Measurements from ENCODE around the gene IFT22.

DNA sequence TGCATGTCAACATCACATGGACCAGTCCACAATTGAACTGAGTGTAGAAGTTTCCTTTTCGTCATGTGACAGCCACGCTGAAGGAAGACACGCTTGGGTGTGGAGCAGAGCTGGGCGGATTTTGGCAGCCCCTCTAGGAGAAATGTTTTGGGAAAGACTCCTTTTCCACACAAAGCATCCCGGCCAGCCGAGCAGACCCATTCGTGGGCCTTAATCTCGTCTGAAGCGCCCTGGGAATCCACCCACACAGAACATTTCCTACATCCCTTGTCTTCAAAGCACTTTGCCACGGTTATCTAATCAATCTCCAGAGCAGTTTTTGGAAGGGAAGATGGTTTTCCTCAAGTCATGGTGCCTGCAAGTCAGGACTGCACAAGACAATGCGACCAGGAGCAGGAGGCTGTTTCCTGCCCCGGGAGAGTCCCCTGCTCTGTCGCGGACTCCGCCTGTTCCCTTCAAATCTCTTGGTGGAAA is 8.4 kb upstream of the IFT22 start:
- TF ChIP-seq ZBTB1 (tag by site-specific recombination; IDR thresholded peaks at IDR 0.05) (no peak), ZNF473 (tag by site-specific recombination; IDR thresholded peaks at IDR 0.05) (no peak), TCF7L2 (IDR thresholded peaks at IDR 0.05; ENCODE audit: borderline replicate concordance, low read depth, low read length) (no peak), GLI4 (tag by site-specific recombination; IDR thresholded peaks at IDR 0.05) (no peak), HOXA7 (CRISPR knock-in tag; IDR thresholded peaks at IDR 0.05; ENCODE audit: borderline replicate concordance) (no peak), REPIN1 (tag by site-specific recombination; IDR thresholded peaks at IDR 0.05; ENCODE audit: low read depth) (no peak), ZNF510 (tag by site-specific recombination; IDR thresholded peaks at IDR 0.05; ENCODE audit: insufficient replicate concordance) (no peak), ZNF10 (tag by site-specific recombination; IDR thresholded peaks at IDR 0.05) (no peak)
- TF ChIP-seq, protein P1, sequence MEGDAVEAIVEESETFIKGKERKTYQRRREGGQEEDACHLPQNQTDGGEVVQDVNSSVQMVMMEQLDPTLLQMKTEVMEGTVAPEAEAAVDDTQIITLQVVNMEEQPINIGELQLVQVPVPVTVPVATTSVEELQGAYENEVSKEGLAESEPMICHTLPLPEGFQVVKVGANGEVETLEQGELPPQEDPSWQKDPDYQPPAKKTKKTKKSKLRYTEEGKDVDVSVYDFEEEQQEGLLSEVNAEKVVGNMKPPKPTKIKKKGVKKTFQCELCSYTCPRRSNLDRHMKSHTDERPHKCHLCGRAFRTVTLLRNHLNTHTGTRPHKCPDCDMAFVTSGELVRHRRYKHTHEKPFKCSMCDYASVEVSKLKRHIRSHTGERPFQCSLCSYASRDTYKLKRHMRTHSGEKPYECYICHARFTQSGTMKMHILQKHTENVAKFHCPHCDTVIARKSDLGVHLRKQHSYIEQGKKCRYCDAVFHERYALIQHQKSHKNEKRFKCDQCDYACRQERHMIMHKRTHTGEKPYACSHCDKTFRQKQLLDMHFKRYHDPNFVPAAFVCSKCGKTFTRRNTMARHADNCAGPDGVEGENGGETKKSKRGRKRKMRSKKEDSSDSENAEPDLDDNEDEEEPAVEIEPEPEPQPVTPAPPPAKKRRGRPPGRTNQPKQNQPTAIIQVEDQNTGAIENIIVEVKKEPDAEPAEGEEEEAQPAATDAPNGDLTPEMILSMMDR (tag by site-specific recombination; IDR thresholded peaks at IDR 0.05), result no peak
- TF ChIP-seq, protein P2, sequence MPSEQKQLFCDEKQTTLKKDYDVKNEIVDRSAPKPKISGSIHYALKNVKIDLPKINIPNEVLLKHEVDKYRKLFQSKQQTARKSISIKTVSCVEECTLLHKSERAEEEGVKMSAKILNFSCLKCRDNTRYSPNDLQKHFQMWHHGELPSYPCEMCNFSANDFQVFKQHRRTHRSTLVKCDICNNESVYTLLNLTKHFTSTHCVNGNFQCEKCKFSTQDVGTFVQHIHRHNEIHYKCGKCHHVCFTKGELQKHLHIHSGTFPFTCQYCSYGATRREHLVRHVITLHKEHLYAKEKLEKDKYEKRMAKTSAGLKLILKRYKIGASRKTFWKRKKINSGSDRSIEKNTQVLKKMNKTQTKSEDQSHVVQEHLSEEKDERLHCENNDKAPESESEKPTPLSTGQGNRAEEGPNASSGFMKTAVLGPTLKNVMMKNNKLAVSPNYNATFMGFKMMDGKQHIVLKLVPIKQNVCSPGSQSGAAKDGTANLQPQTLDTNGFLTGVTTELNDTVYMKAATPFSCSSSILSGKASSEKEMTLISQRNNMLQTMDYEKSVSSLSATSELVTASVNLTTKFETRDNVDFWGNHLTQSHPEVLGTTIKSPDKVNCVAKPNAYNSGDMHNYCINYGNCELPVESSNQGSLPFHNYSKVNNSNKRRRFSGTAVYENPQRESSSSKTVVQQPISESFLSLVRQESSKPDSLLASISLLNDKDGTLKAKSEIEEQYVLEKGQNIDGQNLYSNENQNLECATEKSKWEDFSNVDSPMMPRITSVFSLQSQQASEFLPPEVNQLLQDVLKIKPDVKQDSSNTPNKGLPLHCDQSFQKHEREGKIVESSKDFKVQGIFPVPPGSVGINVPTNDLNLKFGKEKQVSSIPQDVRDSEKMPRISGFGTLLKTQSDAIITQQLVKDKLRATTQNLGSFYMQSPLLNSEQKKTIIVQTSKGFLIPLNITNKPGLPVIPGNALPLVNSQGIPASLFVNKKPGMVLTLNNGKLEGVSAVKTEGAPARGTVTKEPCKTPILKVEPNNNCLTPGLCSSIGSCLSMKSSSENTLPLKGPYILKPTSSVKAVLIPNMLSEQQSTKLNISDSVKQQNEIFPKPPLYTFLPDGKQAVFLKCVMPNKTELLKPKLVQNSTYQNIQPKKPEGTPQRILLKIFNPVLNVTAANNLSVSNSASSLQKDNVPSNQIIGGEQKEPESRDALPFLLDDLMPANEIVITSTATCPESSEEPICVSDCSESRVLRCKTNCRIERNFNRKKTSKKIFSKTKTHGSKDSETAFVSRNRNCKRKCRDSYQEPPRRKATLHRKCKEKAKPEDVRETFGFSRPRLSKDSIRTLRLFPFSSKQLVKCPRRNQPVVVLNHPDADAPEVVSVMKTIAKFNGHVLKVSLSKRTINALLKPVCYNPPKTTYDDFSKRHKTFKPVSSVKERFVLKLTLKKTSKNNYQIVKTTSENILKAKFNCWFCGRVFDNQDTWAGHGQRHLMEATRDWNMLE (tag by site-specific recombination; conservative IDR thresholded peaks at IDR 0.05; ENCODE audit: low read depth), result no peak
- TF ChIP-seq, protein P3, sequence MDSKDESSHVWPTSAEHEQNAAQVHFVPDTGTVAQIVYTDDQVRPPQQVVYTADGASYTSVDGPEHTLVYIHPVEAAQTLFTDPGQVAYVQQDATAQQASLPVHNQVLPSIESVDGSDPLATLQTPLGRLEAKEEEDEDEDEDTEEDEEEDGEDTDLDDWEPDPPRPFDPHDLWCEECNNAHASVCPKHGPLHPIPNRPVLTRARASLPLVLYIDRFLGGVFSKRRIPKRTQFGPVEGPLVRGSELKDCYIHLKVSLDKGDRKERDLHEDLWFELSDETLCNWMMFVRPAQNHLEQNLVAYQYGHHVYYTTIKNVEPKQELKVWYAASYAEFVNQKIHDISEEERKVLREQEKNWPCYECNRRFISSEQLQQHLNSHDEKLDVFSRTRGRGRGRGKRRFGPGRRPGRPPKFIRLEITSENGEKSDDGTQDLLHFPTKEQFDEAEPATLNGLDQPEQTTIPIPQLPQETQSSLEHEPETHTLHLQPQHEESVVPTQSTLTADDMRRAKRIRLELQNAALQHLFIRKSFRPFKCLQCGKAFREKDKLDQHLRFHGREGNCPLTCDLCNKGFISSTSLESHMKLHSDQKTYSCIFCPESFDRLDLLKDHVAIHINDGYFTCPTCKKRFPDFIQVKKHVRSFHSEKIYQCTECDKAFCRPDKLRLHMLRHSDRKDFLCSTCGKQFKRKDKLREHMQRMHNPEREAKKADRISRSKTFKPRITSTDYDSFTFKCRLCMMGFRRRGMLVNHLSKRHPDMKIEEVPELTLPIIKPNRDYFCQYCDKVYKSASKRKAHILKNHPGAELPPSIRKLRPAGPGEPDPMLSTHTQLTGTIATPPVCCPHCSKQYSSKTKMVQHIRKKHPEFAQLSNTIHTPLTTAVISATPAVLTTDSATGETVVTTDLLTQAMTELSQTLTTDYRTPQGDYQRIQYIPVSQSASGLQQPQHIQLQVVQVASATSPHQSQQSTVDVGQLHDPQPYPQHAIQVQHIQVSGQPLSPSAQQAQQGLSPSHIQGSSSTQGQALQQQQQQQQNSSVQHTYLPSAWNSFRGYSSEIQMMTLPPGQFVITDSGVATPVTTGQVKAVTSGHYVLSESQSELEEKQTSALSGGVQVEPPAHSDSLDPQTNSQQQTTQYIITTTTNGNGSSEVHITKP (tag by site-specific recombination; IDR thresholded peaks at IDR 0.05), result no peak
- TF ChIP-seq, protein P4, sequence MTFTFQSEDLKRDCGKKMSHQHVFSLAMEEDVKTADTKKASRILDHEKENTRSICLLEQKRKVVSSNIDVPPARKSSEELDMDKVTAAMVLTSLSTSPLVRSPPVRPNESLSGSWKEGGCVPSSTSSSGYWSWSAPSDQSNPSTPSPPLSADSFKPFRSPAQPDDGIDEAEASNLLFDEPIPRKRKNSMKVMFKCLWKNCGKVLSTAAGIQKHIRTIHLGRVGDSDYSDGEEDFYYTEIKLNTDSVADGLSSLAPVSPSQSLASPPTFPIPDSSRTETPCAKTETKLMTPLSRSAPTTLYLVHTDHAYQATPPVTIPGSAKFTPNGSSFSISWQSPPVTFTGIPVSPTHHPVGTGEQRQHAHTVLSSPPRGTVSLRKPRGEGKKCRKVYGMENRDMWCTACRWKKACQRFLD (tag by site-specific recombination; IDR thresholded peaks at IDR 0.05), result no peak
- TF ChIP-seq, protein P5, sequence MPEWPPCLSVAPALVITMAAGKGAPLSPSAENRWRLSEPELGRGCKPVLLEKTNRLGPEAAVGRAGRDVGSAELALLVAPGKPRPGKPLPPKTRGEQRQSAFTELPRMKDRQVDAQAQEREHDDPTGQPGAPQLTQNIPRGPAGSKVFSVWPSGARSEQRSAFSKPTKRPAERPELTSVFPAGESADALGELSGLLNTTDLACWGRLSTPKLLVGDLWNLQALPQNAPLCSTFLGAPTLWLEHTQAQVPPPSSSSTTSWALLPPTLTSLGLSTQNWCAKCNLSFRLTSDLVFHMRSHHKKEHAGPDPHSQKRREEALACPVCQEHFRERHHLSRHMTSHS (tag by site-specific recombination; IDR thresholded peaks at IDR 0.05), result no peak
- TF ChIP-seq, protein P6, sequence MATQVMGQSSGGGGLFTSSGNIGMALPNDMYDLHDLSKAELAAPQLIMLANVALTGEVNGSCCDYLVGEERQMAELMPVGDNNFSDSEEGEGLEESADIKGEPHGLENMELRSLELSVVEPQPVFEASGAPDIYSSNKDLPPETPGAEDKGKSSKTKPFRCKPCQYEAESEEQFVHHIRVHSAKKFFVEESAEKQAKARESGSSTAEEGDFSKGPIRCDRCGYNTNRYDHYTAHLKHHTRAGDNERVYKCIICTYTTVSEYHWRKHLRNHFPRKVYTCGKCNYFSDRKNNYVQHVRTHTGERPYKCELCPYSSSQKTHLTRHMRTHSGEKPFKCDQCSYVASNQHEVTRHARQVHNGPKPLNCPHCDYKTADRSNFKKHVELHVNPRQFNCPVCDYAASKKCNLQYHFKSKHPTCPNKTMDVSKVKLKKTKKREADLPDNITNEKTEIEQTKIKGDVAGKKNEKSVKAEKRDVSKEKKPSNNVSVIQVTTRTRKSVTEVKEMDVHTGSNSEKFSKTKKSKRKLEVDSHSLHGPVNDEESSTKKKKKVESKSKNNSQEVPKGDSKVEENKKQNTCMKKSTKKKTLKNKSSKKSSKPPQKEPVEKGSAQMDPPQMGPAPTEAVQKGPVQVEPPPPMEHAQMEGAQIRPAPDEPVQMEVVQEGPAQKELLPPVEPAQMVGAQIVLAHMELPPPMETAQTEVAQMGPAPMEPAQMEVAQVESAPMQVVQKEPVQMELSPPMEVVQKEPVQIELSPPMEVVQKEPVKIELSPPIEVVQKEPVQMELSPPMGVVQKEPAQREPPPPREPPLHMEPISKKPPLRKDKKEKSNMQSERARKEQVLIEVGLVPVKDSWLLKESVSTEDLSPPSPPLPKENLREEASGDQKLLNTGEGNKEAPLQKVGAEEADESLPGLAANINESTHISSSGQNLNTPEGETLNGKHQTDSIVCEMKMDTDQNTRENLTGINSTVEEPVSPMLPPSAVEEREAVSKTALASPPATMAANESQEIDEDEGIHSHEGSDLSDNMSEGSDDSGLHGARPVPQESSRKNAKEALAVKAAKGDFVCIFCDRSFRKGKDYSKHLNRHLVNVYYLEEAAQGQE (tag by site-specific recombination; IDR thresholded peaks at IDR 0.05), result no peak
